ENCODE measurements around the gene PMM2. TPM values are rescaled to one million over a fixed set of nuclear protein-coding genes. Genes with fewer than 3 reads are reported as not detected.
"Not testable (repeated sequence)": the region's sequence is repeated elsewhere in the genome, so short reads cannot be mapped to it uniquely, and the experiment has no call there.

Gene PMM2
- total and polyA plus RNA-seq, 9 of the 15 experiments (the other 6 are each of a cell fraction or from before 2014, with no cell fraction given): 5.6 to 42.7 (median 25.9) TPM

DNA sequence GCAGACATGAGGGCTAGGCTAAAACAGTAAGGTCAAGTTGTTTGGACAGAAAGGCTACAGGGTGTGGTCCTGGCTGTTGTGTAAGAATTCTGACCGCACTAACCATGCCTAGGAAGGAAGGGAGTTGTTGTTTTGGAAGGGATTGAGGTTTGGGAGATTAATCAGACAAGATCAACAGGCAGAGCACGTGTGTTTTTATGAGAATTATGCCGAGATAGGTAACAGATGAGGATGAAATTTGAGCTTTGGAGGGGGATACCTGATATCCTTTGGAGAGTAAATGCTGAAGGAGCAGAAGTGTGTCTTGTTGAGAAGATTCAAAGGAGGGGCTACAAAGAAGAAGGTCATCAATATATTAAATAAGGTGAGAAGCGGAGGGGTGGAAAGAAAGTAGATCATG lies 44.4 kb downstream of the PMM2 start:
- POLR2A ChIA-PET, FAIRE-seq: not testable (repeated sequence)

DNA sequence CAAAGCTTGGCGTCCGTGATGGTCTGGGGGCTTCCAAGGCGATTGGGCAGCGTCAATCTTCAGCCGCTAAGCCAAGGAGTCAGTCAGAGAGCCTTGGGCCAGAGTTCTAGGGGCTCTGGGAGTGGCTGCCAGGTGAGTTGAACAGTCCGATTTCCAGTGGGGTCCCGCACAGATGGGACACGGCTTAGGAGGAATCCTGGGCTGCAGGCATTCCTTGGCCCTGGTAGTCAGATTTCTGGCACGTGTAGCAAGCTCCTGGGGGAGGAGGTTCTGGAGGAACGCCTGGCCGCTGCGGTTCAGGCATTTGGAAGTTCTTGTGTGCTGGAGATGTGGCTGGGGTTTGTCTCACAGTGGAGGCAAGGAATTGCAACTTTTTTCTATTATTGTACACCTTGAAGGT lies 45.7 kb downstream of the PMM2 start:
- H3K27me3 ChIP-seq (ENCODE audit: control insufficient read depth in 2 of 2, insufficient read depth in 2 of 2, low read length in 2 of 2); CTCF ChIA-PET (ENCODE audit: low intra/inter-chr PET ratio); POLR2A ChIA-PET; ATAC-seq; H4K20me1 ChIP-seq (replicated peaks; ENCODE audit: control insufficient read depth, insufficient read depth, low read length); H3K9ac ChIP-seq (ENCODE audit: insufficient read depth in 1 of 2, low read depth in 2 of 2, low read length in 2 of 2); H3K4me1 ChIP-seq (replicated peaks in 1 of 2; ENCODE audit: control insufficient read depth in 2 of 2, insufficient read depth in 2 of 2, low read length in 2 of 2); H3K4me3 ChIP-seq; intact Hi-C loops (cut with micrococcal nuclease); H3K9me3 ChIP-seq (replicated peaks; ENCODE audit: control insufficient read depth, insufficient read depth, low read depth, low read length); H3K9me1 ChIP-seq (ENCODE audit: control insufficient read depth, insufficient read depth, low read length); H3K27ac ChIP-seq (ENCODE audit: extremely low read depth, low read depth, low read length); H2AFZ ChIP-seq (ENCODE audit: low read depth, low read length); in situ Hi-C loops (cut with MboI); BruUV-seq (replicated peaks); H3K4me2 ChIP-seq (ENCODE audit: insufficient read depth, low read length); H3K79me2 ChIP-seq (ENCODE audit: control insufficient read depth, insufficient read depth, low read length); FAIRE-seq; DNase-seq (ENCODE audit: extremely low read depth in 1 of 4, low spot score in 3 of 4): not testable (repeated sequence)
- H3K36me3 ChIP-seq (ENCODE audit: control insufficient read depth, insufficient read depth, low read length): peaks cover 26% of the 10 kb centered on the region; the same call in 1 of the 3 replicates
- WGBS (ENCODE audit: insufficient coverage, low coverage, missing lambda C conversion rate): 93% methylated on average over 6 of the region's 12 CpGs

More for the DNA sequence above, 44.4 kb downstream of the PMM2 start:
- intact Hi-C loops (cut with micrococcal nuclease); CTCF ChIA-PET (ENCODE audit: low intra/inter-chr PET ratio); H3K4me2 ChIP-seq (ENCODE audit: insufficient read depth, low read length); BruUV-seq (replicated peaks); H3K27me3 ChIP-seq (ENCODE audit: control insufficient read depth in 2 of 2, insufficient read depth in 2 of 2, low read length in 2 of 2); H3K9me3 ChIP-seq (replicated peaks; ENCODE audit: control insufficient read depth, insufficient read depth, low read depth, low read length); H3K27ac ChIP-seq (ENCODE audit: extremely low read depth, low read depth, low read length); H4K20me1 ChIP-seq (replicated peaks; ENCODE audit: control insufficient read depth, insufficient read depth, low read length); H3K9me1 ChIP-seq (ENCODE audit: control insufficient read depth, insufficient read depth, low read length); H3K9ac ChIP-seq (ENCODE audit: insufficient read depth in 1 of 2, low read depth in 2 of 2, low read length in 2 of 2); H3K4me3 ChIP-seq; H2AFZ ChIP-seq (ENCODE audit: low read depth, low read length); DNase-seq (ENCODE audit: extremely low read depth in 1 of 4, low spot score in 3 of 4); H3K79me2 ChIP-seq (ENCODE audit: control insufficient read depth, insufficient read depth, low read length); in situ Hi-C loops (cut with MboI); ATAC-seq; H3K4me1 ChIP-seq (replicated peaks in 1 of 2; ENCODE audit: control insufficient read depth in 2 of 2, insufficient read depth in 2 of 2, low read length in 2 of 2): not testable (repeated sequence)
- 0 out of 2 replicates have a peak, but pooled peaks have one; percentile 31 for TF ChIP-seq CEBPB (tag; IDR thresholded peaks at IDR 0.05)
- 51% methylated on average over 3 of the region's 4 CpGs for WGBS (ENCODE audit: insufficient coverage, low coverage, missing lambda C conversion rate)
- H3K36me3 ChIP-seq (ENCODE audit: control insufficient read depth, insufficient read depth, low read length): peaks cover 14% of the 10 kb centered on the region; the same call in 1 of the 3 replicates

All from K562 (cell line).